ENCODE data around the gene PHOX2B.
"Not testable (repeated sequence)": the region's sequence is repeated elsewhere in the genome, so short reads cannot be mapped to it uniquely, and the experiment has no call there.

Gene PHOX2B

GRCh38 chr4:41744572-41745291 is 3.8 kb downstream of the PHOX2B start:
- Histone ChIP-seq H3K9me2 (replicated peaks; ENCODE audit: insufficient read depth, low read length) (no peaks in the 10 kb centered on the region), H3K79me2 (ENCODE audit: low read length) (no peaks in the 10 kb centered on the region), H4K20me1 (ENCODE audit: insufficient read depth, low read length) (no peaks in the 10 kb centered on the region), H3K36me3 (replicated peaks; ENCODE audit: insufficient read depth, low read length) (no peaks in the 10 kb centered on the region), H3K9ac (ENCODE audit: low read length) (no peak overlapping the region), H3K4me3 (ENCODE audit: low read length) (no peak overlapping the region), H3K27ac (ENCODE audit: low read length) (no peak overlapping the region), H3K4me2 (ENCODE audit: low read depth, low read length) (no peak overlapping the region), H3K27me3 (replicated peaks; ENCODE audit: insufficient read depth, low read length) (no peaks in the 10 kb centered on the region), H3K9me3 (replicated peaks; ENCODE audit: insufficient read depth, low read length) (no peaks in the 10 kb centered on the region), H2AFZ (ENCODE audit: low read length) (no peak overlapping the region), H3F3A (ENCODE audit: insufficient read depth, low read length) (no peaks in the 10 kb centered on the region), H3K4me1 (ENCODE audit: low read length) (no peaks in the 10 kb centered on the region)
- DNase-seq: no peak
- TF ChIP-seq EZH2phosphoT487 (IDR thresholded peaks at IDR 0.05; ENCODE audit: low read length) (no peak), EZH2 (optimal IDR thresholded peaks at IDR 0.05; ENCODE audit: low read depth, low read length) (no peak), CTCF (IDR thresholded peaks at IDR 0.05; ENCODE audit: low read length) (no peak)

- Histone ChIP-seq H3K4me3 (ENCODE audit: low read length) (no peak overlapping the region), H3K9ac (ENCODE audit: low read length) (no peak overlapping the region), H3K27me3 (replicated peaks; ENCODE audit: insufficient read depth, low read length) (no peaks in the 10 kb centered on the region), H3K9me2 (replicated peaks; ENCODE audit: insufficient read depth, low read length) (no peaks in the 10 kb centered on the region), H3K4me1 (ENCODE audit: low read length) (no peaks in the 10 kb centered on the region), H3K27ac (ENCODE audit: low read length) (no peak overlapping the region), H3K36me3 (replicated peaks; ENCODE audit: insufficient read depth, low read length) (no peaks in the 10 kb centered on the region), H3K79me2 (ENCODE audit: low read length) (no peaks in the 10 kb centered on the region), H3F3A (ENCODE audit: insufficient read depth, low read length) (no peaks in the 10 kb centered on the region), H3K9me3 (replicated peaks; ENCODE audit: insufficient read depth, low read length) (no peaks in the 10 kb centered on the region), H4K20me1 (ENCODE audit: insufficient read depth, low read length) (no peaks in the 10 kb centered on the region), H3K4me2 (ENCODE audit: low read depth, low read length) (no peak overlapping the region), H2AFZ (ENCODE audit: low read length) (no peak overlapping the region)
- TF ChIP-seq CTCF (IDR thresholded peaks at IDR 0.05; ENCODE audit: low read length) (no peak), EZH2 (optimal IDR thresholded peaks at IDR 0.05; ENCODE audit: low read depth, low read length) (no peak), EZH2phosphoT487 (IDR thresholded peaks at IDR 0.05; ENCODE audit: low read length) (no peak)
- DNase-seq: no peak
Measured at GRCh38 chr4:41741354-41741753, 7.2 kb downstream of the PHOX2B start.

- H3K36me3 ChIP-seq (replicated peaks; ENCODE audit: insufficient read depth, low read length); H3K4me3 ChIP-seq (ENCODE audit: low read length); H3K27ac ChIP-seq (ENCODE audit: low read length); H3K9me3 ChIP-seq (replicated peaks; ENCODE audit: insufficient read depth, low read length); H4K20me1 ChIP-seq (ENCODE audit: insufficient read depth, low read length); DNase-seq; H3F3A ChIP-seq (ENCODE audit: insufficient read depth, low read length); H3K9ac ChIP-seq (ENCODE audit: low read length); H3K4me2 ChIP-seq (ENCODE audit: low read depth, low read length); H3K4me1 ChIP-seq (ENCODE audit: low read length); H3K79me2 ChIP-seq (ENCODE audit: low read length); H3K27me3 ChIP-seq (replicated peaks; ENCODE audit: insufficient read depth, low read length); H2AFZ ChIP-seq (ENCODE audit: low read length); H3K9me2 ChIP-seq (replicated peaks; ENCODE audit: insufficient read depth, low read length): not testable (repeated sequence)
Measured at GRCh38 chr4:41737491-41737890, 11.0 kb downstream of the PHOX2B start.

GRCh38 chr4:41734371-41734770 is 14.2 kb downstream of the PHOX2B start:
- TF ChIP-seq EZH2 (optimal IDR thresholded peaks at IDR 0.05; ENCODE audit: low read depth, low read length) (no peak), CTCF (IDR thresholded peaks at IDR 0.05; ENCODE audit: low read length) (no peak), EZH2phosphoT487 (IDR thresholded peaks at IDR 0.05; ENCODE audit: low read length) (no peak)
- no peaks in the 10 kb centered on the region for H3K4me1 ChIP-seq (ENCODE audit: low read length)
- no peak overlapping the region for H3K9ac ChIP-seq (ENCODE audit: low read length)
- H2AFZ ChIP-seq (ENCODE audit: low read length): no peak overlapping the region
- H4K20me1 ChIP-seq (ENCODE audit: insufficient read depth, low read length): no peaks in the 10 kb centered on the region
- H3K36me3 ChIP-seq (replicated peaks; ENCODE audit: insufficient read depth, low read length): no peaks in the 10 kb centered on the region
- H3K27ac ChIP-seq (ENCODE audit: low read length): no peak overlapping the region
- no peaks in the 10 kb centered on the region for H3K9me2 ChIP-seq (replicated peaks; ENCODE audit: insufficient read depth, low read length)
- H3K27me3 ChIP-seq (replicated peaks; ENCODE audit: insufficient read depth, low read length): no peaks in the 10 kb centered on the region
- H3K4me3 ChIP-seq (ENCODE audit: low read length): no peak overlapping the region
- H3K9me3 ChIP-seq (replicated peaks; ENCODE audit: insufficient read depth, low read length): no peaks in the 10 kb centered on the region
- no peaks in the 10 kb centered on the region for H3F3A ChIP-seq (ENCODE audit: insufficient read depth, low read length)
- H3K4me2 ChIP-seq (ENCODE audit: low read depth, low read length): no peak overlapping the region
- DNase-seq: no peak
- no peaks in the 10 kb centered on the region for H3K79me2 ChIP-seq (ENCODE audit: low read length)
